ENCODE measurements around the gene RAB3GAP2.

Gene RAB3GAP2

DNA sequence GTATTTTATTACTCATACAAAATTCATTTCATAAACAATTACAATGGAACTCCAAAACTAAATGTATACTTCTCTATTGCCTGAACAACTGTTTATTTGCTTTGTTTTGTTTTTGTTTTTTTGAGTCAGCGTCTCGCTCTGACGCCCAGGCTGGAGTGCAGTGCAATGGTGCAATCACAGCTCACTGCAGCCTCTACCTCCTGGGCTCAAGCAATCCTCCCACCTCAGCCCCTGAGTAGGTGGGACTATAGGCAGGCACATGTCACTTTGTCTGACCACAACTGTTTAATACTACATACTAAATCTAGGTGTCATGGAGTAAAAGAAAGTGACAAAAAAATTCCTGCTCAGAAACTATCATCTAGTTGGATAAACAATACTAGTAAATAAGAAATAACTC, 49.3 kb downstream of the RAB3GAP2 start:
- TF ChIP-seq RAD21 (IDR thresholded peaks at IDR 0.05; ENCODE audit: low read depth) (no peak), EP300 (IDR thresholded peaks at IDR 0.05; ENCODE audit: borderline replicate concordance) (no peak), YY1 (IDR thresholded peaks at IDR 0.05; ENCODE audit: low read depth) (no peak), TEAD4 (IDR thresholded peaks at IDR 0.05) (no peak)

DNA sequence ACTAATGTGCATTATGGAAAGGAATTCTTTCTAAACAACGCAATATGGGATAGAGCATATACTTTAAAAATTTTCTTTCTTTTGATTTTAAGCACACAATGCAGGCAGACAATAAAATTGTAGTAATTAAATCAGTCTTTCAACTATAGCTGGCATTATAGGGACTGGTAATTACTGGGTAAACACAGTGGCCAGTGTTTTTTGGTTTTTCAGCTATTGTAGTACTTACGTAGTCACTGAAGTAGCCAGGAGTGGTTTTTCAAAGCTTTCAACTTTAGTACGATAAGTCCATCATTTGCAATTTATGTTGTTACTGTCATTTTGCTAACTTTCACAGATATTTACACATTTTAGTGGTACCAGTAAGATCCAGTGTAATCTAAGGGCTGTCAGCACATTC, 50.6 kb downstream of the RAB3GAP2 start:
- no peak for TF ChIP-seq YY1 (IDR thresholded peaks at IDR 0.05; ENCODE audit: low read depth)

DNA sequence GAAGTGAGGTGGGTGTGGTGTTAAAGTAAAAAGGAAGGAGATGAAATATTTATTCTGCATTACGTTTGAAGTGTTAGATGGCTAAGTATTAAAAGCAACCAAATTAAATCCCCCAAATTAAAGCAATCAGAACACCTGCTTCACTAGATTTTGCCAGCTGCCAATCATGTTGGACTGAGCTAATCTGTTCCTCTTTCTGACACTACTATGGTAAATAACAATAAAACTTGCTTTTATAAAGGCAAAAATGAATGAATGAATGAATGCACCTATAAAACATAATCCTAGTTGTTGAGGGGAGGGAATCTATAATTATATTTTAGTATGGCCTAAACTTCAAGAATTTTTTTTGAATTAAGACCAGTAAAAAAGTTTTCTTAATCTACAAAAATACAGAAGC, 51.0 kb downstream of the RAB3GAP2 start:
- no peak for TF ChIP-seq FOXM1 (IDR thresholded peaks at IDR 0.05; ENCODE audit: borderline replicate concordance, low read depth)
- TF ChIP-seq CEBPB (IDR thresholded peaks at IDR 0.05) = no peak

DNA sequence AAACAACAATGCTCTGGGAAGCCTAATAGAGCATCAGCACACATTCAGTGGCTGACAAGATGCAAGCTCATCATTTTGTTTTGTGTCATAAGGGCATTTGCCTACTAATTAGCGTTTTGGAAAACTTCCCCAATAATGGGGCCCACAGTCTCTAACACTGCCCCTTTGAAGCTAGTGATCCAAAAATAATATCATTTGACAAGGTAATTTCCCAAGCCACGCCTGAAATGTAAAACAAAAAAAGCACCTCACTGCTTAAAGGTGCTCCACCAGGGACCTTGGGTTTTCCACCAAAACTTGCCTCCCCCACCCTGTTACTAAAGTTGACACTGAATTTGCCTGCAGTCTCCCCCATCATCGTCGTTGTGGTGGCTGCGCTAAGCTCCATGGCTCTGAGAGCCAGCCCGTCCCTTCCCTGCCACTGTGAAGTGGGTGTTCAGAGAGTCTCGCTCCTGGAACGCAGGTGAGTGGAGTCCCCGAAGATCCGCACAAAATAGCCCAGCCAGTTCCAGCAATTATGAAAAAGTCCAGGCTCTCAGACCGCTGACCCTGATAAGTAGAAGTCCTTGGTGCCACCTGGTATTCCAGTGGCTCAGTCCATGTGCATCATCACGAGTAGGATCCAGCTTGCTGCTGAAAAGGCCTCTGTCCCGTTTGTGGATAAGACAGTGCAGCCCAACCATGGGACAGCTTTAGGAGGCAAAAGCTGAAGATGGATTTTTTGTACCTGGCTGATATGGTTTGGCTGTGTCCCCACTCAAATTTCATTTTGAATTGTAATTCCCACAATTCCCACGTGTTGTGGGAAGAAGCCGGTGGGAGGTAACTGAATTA, 52.2 kb downstream of the RAB3GAP2 start:
- TF ChIP-seq YY1 (IDR thresholded peaks at IDR 0.05; ENCODE audit: low read depth) = no peak
- TF ChIP-seq EP300 (IDR thresholded peaks at IDR 0.05; ENCODE audit: borderline replicate concordance) = no peak
- no peak for TF ChIP-seq RAD21 (IDR thresholded peaks at IDR 0.05; ENCODE audit: low read depth)
- no peak for TF ChIP-seq NFIC (IDR thresholded peaks at IDR 0.05)
- TF ChIP-seq ZBTB7A (IDR thresholded peaks at IDR 0.05; ENCODE audit: low read depth) = no peak
- TF ChIP-seq FOXM1 (IDR thresholded peaks at IDR 0.05; ENCODE audit: borderline replicate concordance, low read depth) = no peak
- TF ChIP-seq, protein P1, sequence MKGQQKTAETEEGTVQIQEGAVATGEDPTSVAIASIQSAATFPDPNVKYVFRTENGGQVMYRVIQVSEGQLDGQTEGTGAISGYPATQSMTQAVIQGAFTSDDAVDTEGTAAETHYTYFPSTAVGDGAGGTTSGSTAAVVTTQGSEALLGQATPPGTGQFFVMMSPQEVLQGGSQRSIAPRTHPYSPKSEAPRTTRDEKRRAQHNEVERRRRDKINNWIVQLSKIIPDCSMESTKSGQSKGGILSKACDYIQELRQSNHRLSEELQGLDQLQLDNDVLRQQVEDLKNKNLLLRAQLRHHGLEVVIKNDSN (IDR thresholded peaks at IDR 0.05) = no peak

DNA sequence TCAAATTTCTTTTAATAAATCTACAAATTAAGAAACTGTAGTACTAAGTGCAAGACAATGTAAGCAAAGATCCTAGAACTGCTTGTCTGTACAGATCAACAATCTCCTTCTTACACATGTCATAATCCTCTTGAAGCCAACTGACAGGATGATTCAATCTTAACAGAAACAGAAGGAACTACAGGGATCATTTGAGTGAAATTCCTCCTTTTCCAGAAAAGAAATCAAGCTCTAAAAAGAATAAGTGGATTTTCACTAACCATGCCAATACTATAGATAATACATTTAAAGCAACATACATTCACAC, 53.2 kb downstream of the RAB3GAP2 start:
- TF ChIP-seq NFIC (IDR thresholded peaks at IDR 0.05) (no peak), FOXM1 (IDR thresholded peaks at IDR 0.05; ENCODE audit: borderline replicate concordance, low read depth) (no peak), TAF1 (IDR thresholded peaks at IDR 0.05; ENCODE audit: low read depth) (no peak), CREB1 (IDR thresholded peaks at IDR 0.05; ENCODE audit: low read depth) (no peak)

DNA sequence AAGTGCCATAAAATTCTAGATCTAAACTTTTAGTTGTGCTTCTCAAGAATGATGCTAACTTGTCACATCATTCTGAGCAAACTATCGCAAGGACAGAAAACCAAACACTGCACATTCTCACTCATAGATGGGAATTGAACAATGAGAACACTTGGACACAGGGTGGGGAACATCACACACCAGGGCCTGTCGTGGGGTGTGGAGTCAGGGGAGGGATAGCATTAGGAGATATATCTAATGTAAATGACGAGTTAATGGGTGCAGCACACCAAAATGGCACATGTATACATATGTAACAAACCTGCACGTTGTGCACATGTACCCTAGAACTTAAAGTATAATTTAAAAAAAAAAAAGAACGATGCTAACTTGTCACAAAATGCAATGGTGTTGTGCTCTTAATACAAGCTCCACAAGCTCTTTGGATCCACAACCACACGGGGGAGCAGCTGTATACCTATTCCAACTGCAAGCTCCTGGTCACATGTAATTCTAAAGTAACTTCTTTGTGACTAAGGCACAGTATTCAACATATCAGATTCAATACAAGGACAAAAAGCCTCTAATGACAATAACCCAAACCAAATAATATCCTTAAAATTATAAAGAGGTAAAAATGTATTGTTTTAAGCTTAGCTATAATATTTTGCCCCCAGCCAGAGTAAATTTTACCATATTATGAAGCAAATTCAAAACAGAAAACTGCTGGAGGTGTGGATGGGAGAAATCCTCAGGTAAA, 53.7 kb downstream of the RAB3GAP2 start:
- TF ChIP-seq RAD21 (IDR thresholded peaks at IDR 0.05; ENCODE audit: low read depth) = peak; percentile 53

DNA sequence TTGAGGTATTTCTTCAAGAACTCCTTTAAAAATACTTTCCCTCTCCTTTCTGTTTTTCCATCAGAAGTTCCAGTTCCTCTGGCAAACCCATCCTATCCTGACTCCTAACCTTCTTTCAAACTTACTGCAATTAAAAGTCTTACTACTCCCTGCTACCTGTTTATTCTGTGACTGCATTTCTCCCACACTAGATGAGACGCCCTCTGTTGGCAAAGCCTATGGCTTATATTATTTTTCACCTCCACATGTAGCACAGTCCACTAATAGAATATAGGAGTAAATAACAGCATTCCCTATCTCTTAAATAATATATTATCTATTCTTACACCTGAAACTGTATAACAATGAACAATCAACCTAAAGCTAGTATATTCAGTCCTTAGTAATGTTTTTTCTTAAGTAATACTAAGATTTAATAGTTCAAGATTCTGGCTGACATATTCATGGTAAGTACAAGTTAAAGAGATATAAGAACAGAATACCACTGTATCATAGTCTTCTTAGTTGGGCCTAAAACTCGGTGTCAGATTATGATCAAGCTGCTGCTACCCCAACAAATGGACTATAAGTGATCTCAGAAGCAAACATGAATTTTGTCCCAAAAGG, 54.8 kb downstream of the RAB3GAP2 start:
- TF ChIP-seq CEBPB (IDR thresholded peaks at IDR 0.05) (no peak), TEAD4 (IDR thresholded peaks at IDR 0.05) (no peak), YY1 (IDR thresholded peaks at IDR 0.05; ENCODE audit: low read depth) (no peak)
- TF ChIP-seq, protein P1 (IDR thresholded peaks at IDR 0.05) = no peak

DNA sequence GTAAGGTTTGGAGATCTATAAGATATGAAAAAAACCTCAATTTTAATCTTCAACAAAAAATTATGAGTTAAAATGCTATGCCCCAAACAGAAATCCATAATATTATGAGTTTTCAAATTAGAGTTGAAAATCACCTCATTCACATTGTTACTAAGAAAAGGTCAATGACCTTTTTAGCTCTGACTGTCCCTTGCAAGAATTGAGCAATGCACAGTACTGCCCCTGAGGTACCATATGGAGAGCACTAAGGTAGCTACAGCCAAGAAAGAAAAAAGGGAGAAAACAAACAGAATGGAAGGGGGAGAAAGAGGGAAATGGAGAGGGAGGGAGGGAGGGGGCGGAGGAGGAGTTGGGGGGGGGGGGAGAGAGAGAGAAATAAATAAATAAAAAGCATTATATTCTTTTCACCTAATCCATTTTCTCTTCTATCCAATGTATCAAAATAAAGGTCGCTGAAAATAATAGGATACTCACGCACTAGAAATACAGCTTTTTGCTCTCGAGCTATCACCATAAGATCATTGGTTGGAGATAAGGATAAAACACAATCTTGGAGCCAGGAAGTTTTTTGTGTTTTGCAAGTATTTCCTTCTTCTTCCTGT, 58.8 kb downstream of the RAB3GAP2 start:
- TF ChIP-seq TCF12 (IDR thresholded peaks at IDR 0.05; ENCODE audit: low read depth) = no peak

DNA sequence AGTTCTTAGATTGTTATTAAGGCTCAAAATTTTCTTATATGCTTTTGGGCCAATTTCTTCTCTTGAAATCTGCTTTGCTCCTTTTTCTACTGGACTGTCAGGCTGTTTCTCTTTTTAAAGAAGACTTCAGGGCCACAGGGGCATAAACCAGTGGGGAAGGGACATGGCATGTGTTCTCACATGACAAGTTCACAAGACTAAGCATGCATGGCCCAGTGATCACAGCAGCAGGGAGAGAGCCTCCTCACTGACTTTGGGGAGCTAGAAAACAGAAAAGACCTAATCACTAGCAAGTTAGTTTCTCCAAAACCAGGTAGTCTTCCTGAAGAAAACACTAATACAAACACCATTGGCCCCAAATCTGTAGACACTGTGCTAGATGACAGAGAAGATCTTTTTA, 64.8 kb downstream of the RAB3GAP2 start:
- TF ChIP-seq ZBTB7A (IDR thresholded peaks at IDR 0.05; ENCODE audit: low read depth) (no peak), TEAD4 (IDR thresholded peaks at IDR 0.05) (no peak), EGR1 (IDR thresholded peaks at IDR 0.05) (no peak), CEBPB (IDR thresholded peaks at IDR 0.05) (no peak), TAF1 (IDR thresholded peaks at IDR 0.05; ENCODE audit: low read depth) (no peak), NFIC (IDR thresholded peaks at IDR 0.05) (no peak), CREB1 (IDR thresholded peaks at IDR 0.05; ENCODE audit: low read depth) (no peak), EP300 (IDR thresholded peaks at IDR 0.05; ENCODE audit: borderline replicate concordance) (no peak), YY1 (IDR thresholded peaks at IDR 0.05; ENCODE audit: low read depth) (no peak), RAD21 (IDR thresholded peaks at IDR 0.05; ENCODE audit: low read depth) (no peak), TCF12 (IDR thresholded peaks at IDR 0.05; ENCODE audit: low read depth) (no peak)
- TF ChIP-seq, protein P2, sequence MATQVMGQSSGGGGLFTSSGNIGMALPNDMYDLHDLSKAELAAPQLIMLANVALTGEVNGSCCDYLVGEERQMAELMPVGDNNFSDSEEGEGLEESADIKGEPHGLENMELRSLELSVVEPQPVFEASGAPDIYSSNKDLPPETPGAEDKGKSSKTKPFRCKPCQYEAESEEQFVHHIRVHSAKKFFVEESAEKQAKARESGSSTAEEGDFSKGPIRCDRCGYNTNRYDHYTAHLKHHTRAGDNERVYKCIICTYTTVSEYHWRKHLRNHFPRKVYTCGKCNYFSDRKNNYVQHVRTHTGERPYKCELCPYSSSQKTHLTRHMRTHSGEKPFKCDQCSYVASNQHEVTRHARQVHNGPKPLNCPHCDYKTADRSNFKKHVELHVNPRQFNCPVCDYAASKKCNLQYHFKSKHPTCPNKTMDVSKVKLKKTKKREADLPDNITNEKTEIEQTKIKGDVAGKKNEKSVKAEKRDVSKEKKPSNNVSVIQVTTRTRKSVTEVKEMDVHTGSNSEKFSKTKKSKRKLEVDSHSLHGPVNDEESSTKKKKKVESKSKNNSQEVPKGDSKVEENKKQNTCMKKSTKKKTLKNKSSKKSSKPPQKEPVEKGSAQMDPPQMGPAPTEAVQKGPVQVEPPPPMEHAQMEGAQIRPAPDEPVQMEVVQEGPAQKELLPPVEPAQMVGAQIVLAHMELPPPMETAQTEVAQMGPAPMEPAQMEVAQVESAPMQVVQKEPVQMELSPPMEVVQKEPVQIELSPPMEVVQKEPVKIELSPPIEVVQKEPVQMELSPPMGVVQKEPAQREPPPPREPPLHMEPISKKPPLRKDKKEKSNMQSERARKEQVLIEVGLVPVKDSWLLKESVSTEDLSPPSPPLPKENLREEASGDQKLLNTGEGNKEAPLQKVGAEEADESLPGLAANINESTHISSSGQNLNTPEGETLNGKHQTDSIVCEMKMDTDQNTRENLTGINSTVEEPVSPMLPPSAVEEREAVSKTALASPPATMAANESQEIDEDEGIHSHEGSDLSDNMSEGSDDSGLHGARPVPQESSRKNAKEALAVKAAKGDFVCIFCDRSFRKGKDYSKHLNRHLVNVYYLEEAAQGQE (IDR thresholded peaks at IDR 0.05; ENCODE audit: low read depth) = no peak
- TF ChIP-seq, protein P3, sequence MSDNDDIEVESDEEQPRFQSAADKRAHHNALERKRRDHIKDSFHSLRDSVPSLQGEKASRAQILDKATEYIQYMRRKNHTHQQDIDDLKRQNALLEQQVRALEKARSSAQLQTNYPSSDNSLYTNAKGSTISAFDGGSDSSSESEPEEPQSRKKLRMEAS (IDR thresholded peaks at IDR 0.05) = no peak
- TF ChIP-seq, protein P1 (IDR thresholded peaks at IDR 0.05) = no peak
